Measurements from ENCODE around the gene HEXIM1. TPM values are rescaled to one million over a fixed set of nuclear protein-coding genes. Genes with fewer than 3 reads are reported as not detected.

HEXIM1 gene
- total RNA-seq, 2 donors from 2014 or later, result 50.9 to 93.3 TPM

DNA sequence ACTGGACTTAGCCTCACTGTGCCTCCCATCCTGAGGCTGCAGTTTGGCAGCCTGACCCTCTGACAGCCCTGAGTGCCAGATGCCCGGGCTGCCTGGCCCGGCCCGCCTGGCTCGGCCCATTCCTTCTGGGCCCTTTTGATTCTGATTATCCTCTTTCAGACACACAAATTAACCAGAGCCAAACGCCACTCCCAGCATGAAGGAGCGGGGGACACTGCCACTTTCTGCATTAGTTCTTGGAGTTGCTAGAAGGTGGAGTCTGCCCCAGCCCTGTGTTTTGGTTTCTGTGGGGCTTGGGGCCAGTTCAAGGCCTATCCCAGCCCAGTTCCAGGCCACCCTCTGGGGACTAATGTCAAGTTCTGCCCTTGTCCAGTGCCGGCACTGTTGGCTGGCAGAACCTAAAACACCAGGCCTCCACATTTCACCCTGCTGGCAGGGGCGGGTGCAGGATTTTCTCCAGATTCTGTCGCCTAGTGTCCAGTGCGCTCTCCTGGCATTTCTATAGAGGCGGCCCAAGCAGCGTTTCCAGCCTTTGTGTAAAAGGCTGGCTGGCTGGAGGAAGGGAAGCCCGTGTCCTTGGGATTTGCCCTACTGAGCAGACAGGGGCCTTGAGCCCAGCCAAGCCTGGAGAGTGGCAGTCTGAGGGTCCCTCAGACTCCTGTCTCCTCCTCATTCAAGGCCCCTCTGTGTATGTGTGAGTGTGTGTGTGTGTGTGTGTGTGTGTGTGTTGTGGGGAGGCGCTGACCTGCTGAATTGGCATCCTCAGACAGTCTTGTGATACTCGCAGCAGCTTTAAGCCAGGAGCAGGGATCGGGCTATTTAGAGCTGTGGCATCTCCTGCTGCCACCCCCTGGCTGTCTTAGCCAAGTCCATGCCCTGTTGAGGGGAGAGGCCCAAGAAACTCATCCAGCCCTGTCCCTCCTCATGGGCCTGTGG is 37.3 kb upstream of the HEXIM1 start:
- ATAC-seq, result peak in 1 of 2 donors; percentile 6
- H3K9me3 Mint-ChIP-seq, result no peaks in the 10 kb centered on the region
- DNase-seq (ENCODE audit: low spot score in 2 of 2), result no peak
- H3K36me3 Mint-ChIP-seq, result no peaks in the 10 kb centered on the region
- peak overlapping the region in 1 of 2 donors; percentile 46 for H3K27ac Mint-ChIP-seq

DNA sequence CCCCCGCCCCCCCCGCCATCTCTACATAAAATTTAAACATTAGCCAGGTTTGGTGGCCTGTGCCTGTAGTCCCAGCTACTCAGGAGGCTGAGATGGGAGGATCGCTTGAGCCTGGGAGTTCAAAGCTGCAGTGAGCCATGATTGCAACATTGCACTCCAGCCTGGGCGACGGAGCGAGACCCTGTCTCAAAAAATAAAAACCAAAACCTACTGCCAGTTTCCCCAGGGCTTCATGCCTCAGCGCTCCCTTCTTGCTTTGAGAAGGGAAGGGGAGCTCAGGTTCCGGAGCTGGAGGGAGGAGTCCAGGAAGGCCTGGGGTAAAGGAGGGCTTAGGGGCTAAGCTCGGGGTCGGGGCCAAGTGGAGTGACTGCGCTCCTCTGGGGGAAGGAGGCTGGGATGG is 36.4 kb upstream of the HEXIM1 start:
- H3K9me3 Mint-ChIP-seq, result no peaks in the 10 kb centered on the region
- H3K27ac Mint-ChIP-seq, result peak overlapping the region in 1 of 2 donors; percentile 41
- ATAC-seq (no peak), DNase-seq (ENCODE audit: low spot score in 2 of 2) (no peak)
- no peaks in the 10 kb centered on the region for H3K36me3 Mint-ChIP-seq

DNA sequence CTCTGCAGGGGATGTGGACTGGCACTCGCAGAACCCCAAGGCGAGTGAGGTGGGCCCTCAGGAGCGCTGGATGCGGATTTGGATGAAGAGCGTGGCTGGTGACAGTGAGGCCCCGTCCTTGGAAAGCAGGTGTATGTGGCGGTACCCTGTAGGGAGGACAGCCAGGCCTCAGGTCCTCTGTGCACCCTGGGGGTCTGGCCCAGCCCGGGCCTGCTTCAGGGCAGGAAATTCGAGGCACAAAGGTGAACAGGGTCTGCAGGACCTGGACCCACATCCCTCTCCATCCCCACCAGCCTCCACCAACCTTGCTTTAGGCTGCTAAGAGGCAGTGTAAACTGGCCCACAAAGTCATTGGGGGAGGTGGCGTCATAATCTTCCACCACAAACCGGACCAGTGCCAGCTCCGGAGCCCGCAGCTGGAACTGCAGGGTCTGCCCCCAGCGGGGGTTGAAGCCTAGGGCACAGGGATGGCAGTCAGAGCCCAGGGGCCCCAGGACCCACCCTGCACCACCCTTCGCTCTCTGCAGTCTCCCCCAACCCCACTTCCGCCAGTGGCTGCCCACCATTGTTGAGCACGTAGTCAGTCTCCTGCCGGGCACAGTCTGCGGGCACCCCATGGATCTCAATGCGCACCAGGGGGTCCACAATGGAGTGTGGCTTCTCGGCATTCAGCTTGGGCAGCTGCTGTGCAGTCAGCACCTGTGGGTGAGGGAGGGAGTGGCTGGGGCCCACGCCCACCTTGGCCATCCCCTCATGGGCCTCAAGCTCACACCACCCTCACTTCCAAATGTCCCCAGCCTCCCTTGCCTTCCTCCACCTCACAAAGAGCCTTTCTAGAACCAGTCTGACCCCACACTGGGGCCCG is 35.5 kb upstream of the HEXIM1 start:
- no peak for ATAC-seq
- Mint-ChIP-seq H3K27ac (peak overlapping the region in 1 of 2 donors; percentile 41), H3K36me3 (no peaks in the 10 kb centered on the region), H3K9me3 (no peaks in the 10 kb centered on the region)
- no peak for DNase-seq (ENCODE audit: low spot score in 2 of 2)

DNA sequence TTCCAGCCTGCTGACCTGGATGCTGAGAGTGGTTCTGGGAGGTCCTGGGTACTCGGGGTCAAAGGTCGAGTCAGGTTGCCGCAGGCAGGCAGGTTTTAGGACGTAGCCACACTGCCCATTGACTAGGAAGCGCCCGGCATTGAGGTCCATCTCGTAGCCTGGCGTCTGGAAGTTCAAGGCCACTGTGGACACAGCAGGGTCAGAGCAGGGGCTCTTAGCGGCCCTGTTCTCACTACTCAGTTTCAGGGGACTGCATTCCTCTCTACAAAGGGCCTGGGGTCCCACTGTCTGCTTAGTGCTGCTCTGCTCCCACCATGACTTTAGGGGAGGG is 34.9 kb upstream of the HEXIM1 start:
- ATAC-seq (no peak), DNase-seq (ENCODE audit: low spot score in 2 of 2) (no peak)
- H3K36me3 Mint-ChIP-seq, result no peaks in the 10 kb centered on the region
- H3K27ac Mint-ChIP-seq, result no peak overlapping the region
- no peaks in the 10 kb centered on the region for H3K9me3 Mint-ChIP-seq

DNA sequence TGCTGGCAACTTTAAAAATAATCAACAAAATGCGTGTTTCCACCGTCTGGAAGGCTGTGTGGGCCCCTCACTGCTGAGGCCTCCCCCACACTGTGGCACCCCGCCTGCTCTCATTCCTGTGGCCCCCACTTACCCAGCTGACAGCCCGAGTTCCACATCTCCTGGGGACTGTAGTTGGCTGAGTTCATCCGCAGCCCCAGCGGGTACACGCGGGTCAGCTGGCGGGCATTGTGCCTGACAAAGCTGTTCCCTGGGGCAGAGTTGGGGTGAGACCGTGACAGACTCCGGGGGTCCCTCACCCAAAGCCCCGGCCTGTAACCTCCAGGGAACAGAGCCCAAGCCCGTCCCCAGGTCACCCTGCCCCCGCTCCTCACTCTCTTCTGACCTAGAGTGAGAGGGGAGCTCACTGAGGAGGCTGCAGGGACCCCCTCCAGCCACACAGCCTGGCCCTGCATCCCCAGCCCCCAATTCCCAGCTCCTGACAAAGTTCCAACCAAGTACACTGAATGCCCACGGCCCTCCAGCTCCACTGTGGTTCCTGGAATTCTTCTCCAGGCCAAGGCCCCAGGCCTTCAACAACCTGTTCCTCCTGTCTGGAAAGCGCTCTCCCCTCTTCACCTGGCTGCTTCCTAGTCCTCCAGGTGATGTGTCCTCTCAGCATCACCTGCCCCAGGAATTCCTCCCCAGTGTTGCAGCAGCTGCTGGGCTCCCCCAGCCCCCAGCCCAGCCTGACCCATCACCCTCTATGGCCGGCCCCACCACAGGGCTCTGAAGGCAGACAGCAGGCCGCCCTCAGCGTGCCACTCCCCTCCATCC is 34.0 kb upstream of the HEXIM1 start:
- no peaks in the 10 kb centered on the region for H3K36me3 Mint-ChIP-seq
- no peak for ATAC-seq
- no peaks in the 10 kb centered on the region for H3K9me3 Mint-ChIP-seq

DNA sequence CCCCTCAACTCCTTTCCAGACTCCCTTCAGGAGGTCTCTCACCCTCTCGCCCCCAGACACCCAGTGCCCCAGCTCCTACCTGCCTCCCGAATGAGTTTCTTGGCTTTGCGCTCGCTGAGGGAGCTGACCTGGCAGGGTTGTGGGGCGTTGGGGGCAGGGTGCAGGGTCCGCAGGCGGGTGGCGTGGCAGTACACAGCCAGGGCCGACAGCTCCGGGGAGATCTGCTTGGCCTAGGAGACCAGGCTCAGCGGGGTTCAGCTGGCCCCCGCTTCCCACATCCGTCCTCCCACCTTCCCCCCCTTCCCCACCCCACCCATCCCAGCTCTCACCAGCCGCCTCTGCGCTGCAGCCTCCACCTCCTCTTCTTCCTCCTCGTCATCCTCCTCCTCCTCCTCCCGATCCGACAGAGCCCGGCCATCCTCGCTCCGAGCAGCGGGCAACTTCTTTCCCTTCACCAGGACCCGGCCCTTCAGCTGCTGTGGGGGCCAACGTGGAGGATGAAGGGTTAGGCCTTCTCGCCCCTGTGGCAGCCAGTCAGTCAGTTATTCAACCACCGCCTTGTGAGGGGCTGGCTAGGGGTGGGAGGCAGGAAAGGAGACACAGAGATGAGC is 33.2 kb upstream of the HEXIM1 start:
- no peak for ATAC-seq
- Mint-ChIP-seq H3K36me3 (no peaks in the 10 kb centered on the region), H3K9me3 (no peaks in the 10 kb centered on the region), H3K27ac (no peak overlapping the region)
- DNase-seq (ENCODE audit: low spot score in 2 of 2), result no peak

More for the DNA sequence above, 34.0 kb upstream of the HEXIM1 start:
- no peak for DNase-seq (ENCODE audit: low spot score in 2 of 2)
- H3K27ac Mint-ChIP-seq, result peak overlapping the region in 1 of 2 donors; percentile 44

DNA sequence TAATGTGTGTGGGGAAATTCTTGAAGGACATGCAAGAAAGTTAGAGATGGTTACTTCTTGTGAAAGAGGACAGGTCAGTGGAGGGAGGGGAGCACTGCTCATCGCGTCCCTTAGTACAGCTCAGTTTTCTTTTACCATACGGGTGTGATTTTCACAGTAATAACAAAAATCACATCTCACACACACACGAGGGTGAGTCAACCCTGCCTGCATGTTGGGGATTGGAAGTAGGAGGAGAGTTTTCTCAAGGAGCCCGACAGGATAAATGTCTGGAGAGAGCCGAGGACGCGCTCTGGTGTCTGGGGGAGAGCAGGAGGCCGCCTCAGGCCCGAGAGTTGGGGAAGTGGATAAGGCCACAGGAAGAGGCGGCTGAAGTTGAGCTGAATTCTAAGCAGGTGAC is 32.4 kb upstream of the HEXIM1 start:
- no peak for DNase-seq (ENCODE audit: low spot score in 2 of 2)
- no peaks in the 10 kb centered on the region for H3K9me3 Mint-ChIP-seq
- H3K27ac Mint-ChIP-seq, result no peak overlapping the region
- no peak for ATAC-seq
- H3K36me3 Mint-ChIP-seq, result no peaks in the 10 kb centered on the region

DNA sequence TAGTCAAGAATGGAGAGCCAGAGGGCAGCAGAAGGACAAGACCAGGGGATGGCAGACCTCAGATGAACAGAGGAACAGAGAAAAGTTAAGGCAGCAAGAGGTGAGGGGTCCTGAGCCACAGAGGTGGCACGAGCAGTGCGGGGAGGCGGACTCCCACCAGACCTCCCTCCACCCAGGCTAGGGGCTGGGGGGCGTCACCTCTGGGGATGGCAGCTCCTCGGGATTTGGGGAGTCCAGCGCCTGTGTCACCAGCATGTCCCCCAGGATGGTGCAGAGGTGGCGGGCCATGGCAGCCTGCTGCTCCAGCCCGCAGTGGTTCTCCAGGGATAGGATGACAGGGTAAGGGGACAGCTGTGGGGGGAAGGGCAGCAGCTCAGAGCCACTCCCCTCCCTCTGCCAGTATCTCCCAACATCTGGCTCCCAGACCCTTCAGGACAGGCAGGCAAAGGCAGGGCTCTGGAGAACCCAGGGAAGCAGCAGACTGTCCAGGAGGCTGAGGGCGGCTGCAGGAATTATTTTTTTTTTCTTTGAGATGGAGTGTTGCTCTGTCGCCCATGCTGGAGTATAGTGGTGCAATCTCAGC is 31.8 kb upstream of the HEXIM1 start:
- DNase-seq (ENCODE audit: low spot score in 2 of 2), result no peak
- Mint-ChIP-seq H3K36me3 (no peaks in the 10 kb centered on the region), H3K27ac (no peak overlapping the region), H3K9me3 (no peaks in the 10 kb centered on the region)
- no peak for ATAC-seq

DNA sequence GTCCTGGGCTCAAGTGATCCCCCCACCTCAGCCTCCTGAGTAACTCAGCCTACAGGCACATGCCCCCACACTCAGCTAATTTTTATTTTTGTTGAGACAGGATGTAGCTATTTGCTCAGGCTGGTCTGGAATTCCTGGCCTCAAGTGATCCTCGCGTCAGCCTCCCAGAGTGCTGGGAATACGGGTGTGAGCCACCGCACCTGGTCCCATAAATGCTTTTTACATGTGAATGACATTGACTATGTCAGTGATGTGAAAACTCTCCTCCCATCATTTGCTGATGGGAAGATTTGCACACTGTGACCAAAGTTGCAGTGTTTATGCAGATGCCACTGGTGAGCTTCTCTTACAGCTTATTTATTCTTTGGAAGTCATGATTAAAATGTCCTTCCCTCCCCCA is 30.9 kb upstream of the HEXIM1 start:
- Mint-ChIP-seq H3K27ac (no peak overlapping the region), H3K9me3 (no peaks in the 10 kb centered on the region), H3K36me3 (no peaks in the 10 kb centered on the region)
- ATAC-seq (no peak), DNase-seq (ENCODE audit: low spot score in 2 of 2) (no peak)

DNA sequence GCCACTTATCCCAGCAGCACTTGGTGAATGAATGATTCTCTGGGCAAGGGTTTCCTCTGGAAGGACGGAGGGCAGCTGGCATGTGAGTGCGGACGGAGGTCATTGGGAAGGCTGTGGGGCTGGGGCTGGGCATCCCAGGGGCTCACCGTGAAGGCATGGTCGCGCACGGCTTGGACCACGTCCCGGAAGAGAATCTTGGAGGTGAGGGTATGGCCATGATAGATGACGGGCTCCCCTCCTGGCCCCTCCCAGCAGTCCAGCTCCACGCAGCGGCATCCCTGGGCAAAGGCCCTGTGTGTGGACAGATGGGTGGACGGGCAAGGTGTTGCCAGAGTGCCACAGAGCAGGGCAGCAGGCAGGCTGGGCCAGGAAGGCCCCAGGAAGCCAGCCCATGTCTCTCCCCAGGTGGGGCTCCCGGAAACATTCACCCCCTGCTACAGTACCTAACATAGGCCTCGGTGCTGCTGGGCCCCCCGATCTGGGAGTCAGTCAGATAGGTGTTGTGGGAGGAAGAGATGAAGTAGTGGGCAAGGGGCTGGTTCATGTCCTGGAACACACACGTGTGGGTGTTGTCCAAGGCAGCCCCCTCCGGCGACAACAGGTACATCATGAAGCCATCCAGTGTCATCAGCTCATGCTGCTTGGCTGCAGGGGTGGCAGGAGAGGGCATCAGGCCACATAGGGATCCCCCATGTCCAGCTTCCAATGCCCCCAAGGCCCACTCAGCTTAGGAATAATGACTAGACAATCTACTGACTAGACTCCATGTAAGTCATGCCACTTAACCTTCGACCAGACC is 30.2 kb upstream of the HEXIM1 start:
- Mint-ChIP-seq H3K36me3 (no peaks in the 10 kb centered on the region), H3K27ac (no peak overlapping the region), H3K9me3 (no peaks in the 10 kb centered on the region)
- DNase-seq (ENCODE audit: low spot score in 2 of 2), result no peak
- no peak for ATAC-seq

DNA sequence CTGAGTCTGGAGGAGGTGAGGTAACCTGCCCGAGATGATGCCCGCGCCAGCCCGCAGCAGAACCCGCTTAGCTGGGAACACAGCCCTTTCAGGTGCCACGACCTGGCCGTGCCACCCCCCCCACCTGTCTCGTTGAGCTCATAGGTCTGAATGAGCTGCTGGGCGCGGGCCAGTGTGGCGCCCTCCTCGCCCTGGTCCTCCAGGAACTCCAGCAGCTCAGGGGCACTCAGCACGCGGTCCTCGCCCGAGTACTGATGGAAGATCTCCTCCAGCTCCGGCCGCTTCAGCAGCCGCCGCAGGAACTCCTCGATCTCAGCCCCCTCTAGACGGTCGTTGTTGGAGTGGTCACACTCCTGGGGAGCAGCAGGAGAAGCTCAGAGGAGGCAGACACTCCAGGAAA is 29.6 kb upstream of the HEXIM1 start:
- ATAC-seq (no peak), DNase-seq (ENCODE audit: low spot score in 2 of 2) (no peak)
- no peak overlapping the region for H3K27ac Mint-ChIP-seq
- no peaks in the 10 kb centered on the region for H3K9me3 Mint-ChIP-seq
- H3K36me3 Mint-ChIP-seq, result no peaks in the 10 kb centered on the region

DNA sequence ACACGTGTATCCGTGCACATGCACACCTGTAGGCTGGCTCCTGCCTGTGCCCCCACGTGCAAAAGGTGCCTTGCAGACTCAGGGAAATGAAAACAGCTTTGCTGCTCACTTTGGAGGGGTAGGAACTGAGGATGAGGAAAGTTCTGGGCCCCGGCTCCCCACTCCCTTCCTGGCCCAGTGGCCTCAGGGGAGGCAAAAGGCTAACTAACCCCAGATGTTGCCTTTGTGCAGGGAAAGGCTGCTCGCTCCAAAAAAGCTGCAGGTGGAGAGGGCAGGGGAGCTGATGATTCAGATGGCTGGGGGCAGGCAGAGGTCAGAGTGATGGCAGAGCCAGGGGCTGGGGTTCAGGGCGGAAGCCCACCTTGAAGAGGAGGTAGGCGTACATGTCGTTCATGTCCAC is 28.3 kb upstream of the HEXIM1 start:
- H3K36me3 Mint-ChIP-seq, result no peaks in the 10 kb centered on the region

DNA sequence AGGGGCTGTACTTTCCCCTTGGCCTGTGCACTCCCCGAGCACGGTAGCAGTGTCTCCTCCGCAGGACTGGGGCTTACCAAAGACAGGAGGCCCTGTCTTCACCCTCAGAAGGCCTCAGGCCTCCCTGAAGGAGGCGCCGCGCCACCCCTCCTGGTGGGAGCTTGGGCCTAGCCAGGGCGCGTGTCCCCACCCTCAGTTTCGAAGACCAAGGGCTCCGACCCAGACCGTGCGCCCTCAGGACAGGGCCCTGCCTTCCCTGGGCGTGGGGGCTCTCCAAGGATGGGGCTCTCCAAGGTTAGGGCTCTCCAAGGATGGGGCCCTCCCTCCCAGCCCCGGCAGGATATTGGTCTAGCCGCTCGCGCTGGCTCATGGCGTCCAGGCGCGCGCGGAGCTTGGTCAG is 27.7 kb upstream of the HEXIM1 start:
- no peaks in the 10 kb centered on the region for H3K36me3 Mint-ChIP-seq
- no peaks in the 10 kb centered on the region for H3K9me3 Mint-ChIP-seq
- no peak for ATAC-seq
- no peak for DNase-seq (ENCODE audit: low spot score in 2 of 2)
- no peak overlapping the region for H3K27ac Mint-ChIP-seq

More for the DNA sequence above, 28.3 kb upstream of the HEXIM1 start:
- no peak for DNase-seq (ENCODE audit: low spot score in 2 of 2)
- no peaks in the 10 kb centered on the region for H3K9me3 Mint-ChIP-seq
- H3K27ac Mint-ChIP-seq, result no peak overlapping the region
- ATAC-seq, result no peak

DNA sequence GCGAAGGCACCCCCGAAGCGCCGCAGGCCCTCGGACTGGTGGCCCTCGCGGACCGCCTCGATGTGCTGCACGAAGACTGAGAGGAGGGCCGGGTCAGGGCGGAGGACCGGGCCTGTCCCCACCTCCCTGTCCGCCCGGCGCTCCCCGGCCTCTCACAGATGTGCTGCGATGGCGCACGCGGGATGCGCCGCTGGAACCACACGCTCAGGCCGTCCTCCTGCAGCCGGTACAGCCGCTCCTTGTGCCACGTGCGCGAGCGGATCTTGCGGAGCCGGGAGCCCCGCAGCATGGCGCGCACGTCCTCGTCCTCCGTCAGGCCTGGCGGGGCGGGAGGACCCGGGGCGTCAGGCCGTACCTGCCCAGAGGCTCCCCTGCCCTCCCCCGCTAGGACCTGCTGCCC is 27.2 kb upstream of the HEXIM1 start:
- no peaks in the 10 kb centered on the region for H3K9me3 Mint-ChIP-seq
- ATAC-seq (no peak), DNase-seq (ENCODE audit: low spot score in 2 of 2) (no peak)
- no peaks in the 10 kb centered on the region for H3K36me3 Mint-ChIP-seq
- no peak overlapping the region for H3K27ac Mint-ChIP-seq

DNA sequence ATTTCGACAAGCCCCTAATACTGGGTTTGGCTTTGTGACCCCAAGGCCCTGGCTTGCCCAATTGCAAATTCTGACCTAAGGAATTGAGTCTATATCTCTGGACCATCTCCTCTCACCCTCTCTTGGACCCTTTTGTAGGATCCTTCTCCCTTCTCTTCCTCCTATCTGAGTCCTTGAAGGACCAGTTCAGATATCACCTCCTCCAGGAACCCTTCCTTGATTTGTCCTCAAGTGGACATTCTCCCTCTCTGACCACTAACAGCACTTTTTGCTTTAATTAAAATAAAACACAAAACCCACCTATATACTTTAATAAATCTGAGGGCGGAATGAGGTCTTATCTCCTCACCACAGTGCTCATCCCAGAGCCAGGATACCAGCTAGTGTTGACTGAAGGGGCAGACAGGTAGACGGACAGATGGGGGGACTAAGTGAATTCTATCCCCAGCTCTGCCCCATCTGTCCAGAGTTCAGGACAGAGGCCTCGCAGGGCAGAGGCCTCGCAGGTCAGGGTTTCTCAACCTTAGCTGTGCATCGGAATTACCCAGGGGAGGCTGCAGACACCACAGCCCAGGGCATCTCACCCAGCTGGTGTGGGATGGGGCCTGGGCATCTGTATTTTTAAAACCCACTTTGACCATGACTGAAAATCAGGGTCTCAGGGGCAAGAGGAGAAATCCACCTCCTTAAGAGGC is 25.1 kb upstream of the HEXIM1 start:
- ATAC-seq (no peak), DNase-seq (ENCODE audit: low spot score in 2 of 2) (no peak)
- Mint-ChIP-seq H3K27ac (no peak overlapping the region), H3K9me3 (no peaks in the 10 kb centered on the region), H3K36me3 (no peaks in the 10 kb centered on the region)
